Prostate gland (tissue), 2 donors: ENCODE measurements around the gene PSPN. TPM values are rescaled to one million over a fixed set of nuclear protein-coding genes. Genes with fewer than 3 reads are reported as not detected.
A peak's percentile ranks its signal among the peaks of the same experiment; 100 is the strongest.

ENCODE experiments used
- DNase-seq: peaks from one replicate; pipeline ENCODE4 v3.0.0-alpha.2; 2019; ENCODE audit warnings: low spot score
- H3K27ac ChIP-seq, 2 donors: fragments of 200-600 bp; sonication (generic); 2 replicates each; pipeline ENCODE4 v1.5.1; 2017 to 2019
- H3K27me3 ChIP-seq: fragments of 200-600 bp; sonication (generic); replicated peaks from 2 replicates; pipeline ENCODE4 v1.5.1; 2019; ENCODE audit not compliant: insufficient read depth
- H3K36me3 ChIP-seq, 2 donors: fragments of 200-600 bp; sonication (generic); 1 replicate in 1 of 2; 2 replicates in 1 of 2; pipeline versions ENCODE4 v1.5.1 to v1.8.1; 2017 to 2019
- H3K4me1 ChIP-seq: fragments of 200-600 bp; sonication (generic); replicated peaks from 2 replicates; pipeline ENCODE4 v1.5.1; 2019
- H3K4me3 ChIP-seq, 2 donors: fragments of 200-600 bp; sonication (generic); 2 replicates each; pipeline ENCODE4 v1.5.1; 2017 to 2019
- H3K9me3 ChIP-seq: fragments of 200-600 bp; sonication (generic); 2 replicates; pipeline ENCODE4 v1.5.1; 2017
- POLR2A ChIP-seq: fragments of 450-650 bp; IDR thresholded peaks from one replicate; pipeline ENCODE4 v1.6.1; 2016; ENCODE audit warnings: antibody characterized with exemption, mild to moderate bottlenecking
- POLR2AphosphoS5 ChIP-seq: sonication (generic); formaldehyde crosslinking; IDR thresholded peaks from one replicate; pipeline ENCODE4 v1.6.1; 2017; ENCODE audit warnings: antibody characterized with exemption
- WGBS: methylation state at CpG from one replicate; pipeline ENCODE4 v1.1.5; 2018; 5-methylcytosine and 5-hydroxymethylcytosine counted together
- intact Hi-C: fragments of 100-400 bp; cut with DNase I; formaldehyde crosslinking; loops from one replicate; pipeline ENCODE4 v1.14.2; 2022
- total RNA-seq, 2 donors: library from RNA; depleted of rRNA; stranded (reverse); fragments of >200 nt; gene quantifications; one replicate each; pipeline ENCODE4 v1.1.0, GENCODE V29; 2016
- TF ChIP-seq, protein P1 (sequence below), 4 experiments: fragments of 200-600 bp in 2 of 4; fragments of 450-650 bp in 2 of 4; sonication (generic) in 2 of 4; IDR thresholded peaks; 1 replicate in 3 of 4; 2 replicates in 1 of 4; pipeline ENCODE4 v1.5.1; 2016 to 2019; ENCODE audit warnings: antibody characterized with exemption in 4 of 4, mild to moderate bottlenecking in 2 of 4, moderate library complexity in 2 of 4

Gene PSPN
- total RNA-seq, 2 donors from 2014 or later: 1.1 to 2.2 TPM

DNA sequence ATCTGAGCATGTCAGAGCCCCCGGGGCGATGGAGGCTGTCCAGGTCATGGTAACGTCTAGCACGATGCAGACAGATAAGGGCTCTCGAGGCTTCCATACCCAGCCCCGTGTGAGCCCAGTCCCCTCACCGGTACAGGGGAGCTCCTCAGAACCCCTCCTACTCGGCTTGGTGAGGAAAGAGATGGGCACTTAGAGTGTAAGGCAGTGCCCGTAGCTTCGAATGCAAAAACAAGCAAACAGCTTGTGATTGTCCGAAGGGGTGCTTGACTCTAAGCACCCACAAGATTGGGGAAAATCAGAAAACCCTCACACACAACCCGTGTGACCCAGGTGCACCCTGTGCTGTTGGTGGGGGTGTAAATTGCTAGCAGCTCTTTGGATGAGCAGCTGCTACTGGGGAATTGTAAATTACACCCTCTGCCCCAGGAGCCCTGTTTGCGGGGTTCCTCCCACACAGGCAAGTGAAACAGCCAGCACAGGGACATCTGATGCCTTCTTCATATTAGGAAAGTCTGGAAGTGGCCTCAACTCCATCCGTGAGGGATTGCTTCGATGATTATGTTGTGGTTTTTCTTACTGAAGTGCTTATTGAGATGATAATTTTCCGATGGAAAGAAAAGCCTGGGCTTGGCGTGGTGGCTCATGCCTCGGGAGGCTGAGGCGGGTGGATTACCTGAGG lies 918 bp upstream of the PSPN start:
- no peak overlapping the region for H3K4me3 ChIP-seq
- intact Hi-C loops: no loop called here
- WGBS: 68% methylated on average over 19 of the region's 19 CpGs
- H3K36me3 ChIP-seq: peaks cover 16 to 23% of the 10 kb centered on the region in 2 donors
- H3K27me3 ChIP-seq: no peaks in the 10 kb centered on the region
- no peak overlapping the region for H3K27ac ChIP-seq
- no peaks in the 10 kb centered on the region for H3K9me3 ChIP-seq
- no peak for DNase-seq
- TF ChIP-seq POLR2AphosphoS5: no peak
- TF ChIP-seq, protein P1, sequence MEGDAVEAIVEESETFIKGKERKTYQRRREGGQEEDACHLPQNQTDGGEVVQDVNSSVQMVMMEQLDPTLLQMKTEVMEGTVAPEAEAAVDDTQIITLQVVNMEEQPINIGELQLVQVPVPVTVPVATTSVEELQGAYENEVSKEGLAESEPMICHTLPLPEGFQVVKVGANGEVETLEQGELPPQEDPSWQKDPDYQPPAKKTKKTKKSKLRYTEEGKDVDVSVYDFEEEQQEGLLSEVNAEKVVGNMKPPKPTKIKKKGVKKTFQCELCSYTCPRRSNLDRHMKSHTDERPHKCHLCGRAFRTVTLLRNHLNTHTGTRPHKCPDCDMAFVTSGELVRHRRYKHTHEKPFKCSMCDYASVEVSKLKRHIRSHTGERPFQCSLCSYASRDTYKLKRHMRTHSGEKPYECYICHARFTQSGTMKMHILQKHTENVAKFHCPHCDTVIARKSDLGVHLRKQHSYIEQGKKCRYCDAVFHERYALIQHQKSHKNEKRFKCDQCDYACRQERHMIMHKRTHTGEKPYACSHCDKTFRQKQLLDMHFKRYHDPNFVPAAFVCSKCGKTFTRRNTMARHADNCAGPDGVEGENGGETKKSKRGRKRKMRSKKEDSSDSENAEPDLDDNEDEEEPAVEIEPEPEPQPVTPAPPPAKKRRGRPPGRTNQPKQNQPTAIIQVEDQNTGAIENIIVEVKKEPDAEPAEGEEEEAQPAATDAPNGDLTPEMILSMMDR (IDR thresholded peaks at IDR 0.05): no peak
- TF ChIP-seq POLR2A: no peak
- H3K4me1 ChIP-seq: peaks cover 3% of the 10 kb centered on the region

DNA sequence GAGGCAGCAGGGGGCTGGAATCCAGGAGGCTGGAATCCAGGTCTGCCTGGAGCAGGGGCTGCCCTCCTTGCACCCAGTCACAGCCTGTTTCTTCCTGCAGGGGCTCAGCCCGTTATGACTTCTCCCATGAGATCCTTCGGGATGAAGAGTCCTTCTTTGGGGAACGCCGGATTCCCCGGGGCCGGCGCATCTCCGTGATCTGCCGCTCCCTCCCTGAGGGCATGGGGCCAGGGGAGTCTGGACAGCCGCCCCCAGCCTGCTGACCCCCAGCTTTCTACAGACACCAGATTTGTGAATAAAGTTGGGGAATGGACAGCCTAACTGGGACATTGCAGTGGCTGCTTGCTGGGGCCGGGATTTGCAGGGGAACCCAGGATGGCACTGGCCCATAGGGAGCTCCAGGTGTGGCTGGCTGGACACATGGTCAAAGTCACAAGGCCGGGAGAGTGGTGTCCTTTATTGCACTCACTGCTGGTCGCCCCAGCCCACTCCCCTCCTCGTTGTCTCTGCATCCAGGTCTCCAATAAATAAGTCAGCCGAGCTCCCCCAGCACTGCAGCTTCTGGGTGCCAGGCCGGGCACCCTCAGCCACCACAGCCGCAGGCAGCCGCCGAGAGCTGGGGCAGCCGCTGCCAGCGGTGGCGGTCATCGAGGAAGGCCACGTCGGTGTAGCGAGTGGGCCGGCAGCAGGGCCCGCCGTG lies 872 bp downstream of the PSPN start:
- Histone ChIP-seq H3K9me3 (no peaks in the 10 kb centered on the region), H3K4me3 (no peak overlapping the region), H3K36me3 (peaks cover 3 to 5% of the 10 kb centered on the region in 2 donors), H3K27ac (no peak overlapping the region), H3K27me3 (no peaks in the 10 kb centered on the region), H3K4me1 (peaks cover 3% of the 10 kb centered on the region)
- TF ChIP-seq POLR2AphosphoS5: no peak
- no peak for TF ChIP-seq POLR2A
- TF ChIP-seq, protein P1 (IDR thresholded peaks at IDR 0.05): no peak
- intact Hi-C loops: loop anchor here (5.0 kb wide), 1 partner anchor 98 kb away; the partner anchor contains the start of gene MLLT1
- WGBS: 72% methylated on average over 15 of the region's 29 CpGs
- DNase-seq: no peak

DNA sequence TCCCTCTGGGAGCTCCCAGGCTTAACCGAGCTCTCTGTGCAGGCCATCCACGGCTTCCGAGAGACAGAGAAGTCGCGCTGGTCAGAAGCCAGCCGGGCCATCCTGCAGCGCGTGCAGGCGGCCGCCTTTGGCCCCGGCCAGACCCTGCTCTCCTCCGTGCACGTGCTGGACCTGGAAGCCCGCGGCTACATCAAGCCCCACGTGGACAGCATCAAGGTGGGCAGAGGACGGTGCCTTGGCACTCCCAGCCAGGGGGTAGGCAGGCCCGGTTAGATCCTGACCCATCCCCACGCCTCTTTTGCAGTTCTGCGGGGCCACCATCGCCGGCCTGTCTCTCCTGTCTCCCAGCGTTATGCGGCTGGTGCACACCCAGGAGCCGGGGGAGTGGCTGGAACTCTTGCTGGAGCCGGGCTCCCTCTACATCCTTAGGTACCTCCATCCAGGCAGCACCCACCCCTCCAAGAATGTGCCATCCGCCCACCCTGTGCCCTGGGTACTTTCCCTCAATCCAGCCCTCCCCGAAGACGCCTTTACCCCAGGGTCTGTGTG lies 1.5 kb downstream of the PSPN start:
- no peaks in the 10 kb centered on the region for H3K9me3 ChIP-seq
- H3K36me3 ChIP-seq: no peaks in the 10 kb centered on the region
- intact Hi-C loops: loop anchor here (5.0 kb wide), 1 partner anchor 97 kb away; the partner anchor contains the start of gene MLLT1
- H3K4me3 ChIP-seq: no peak overlapping the region
- peaks cover 3% of the 10 kb centered on the region for H3K4me1 ChIP-seq
- DNase-seq: no peak
- TF ChIP-seq POLR2AphosphoS5 (no peak), POLR2A (no peak)
- TF ChIP-seq, protein P1 (IDR thresholded peaks at IDR 0.05): no peak
- peak overlapping the region in 1 of 2 donors; percentile 99 for H3K27ac ChIP-seq
- WGBS: 60% methylated on average over 27 of the region's 29 CpGs
- H3K27me3 ChIP-seq: no peaks in the 10 kb centered on the region

DNA sequence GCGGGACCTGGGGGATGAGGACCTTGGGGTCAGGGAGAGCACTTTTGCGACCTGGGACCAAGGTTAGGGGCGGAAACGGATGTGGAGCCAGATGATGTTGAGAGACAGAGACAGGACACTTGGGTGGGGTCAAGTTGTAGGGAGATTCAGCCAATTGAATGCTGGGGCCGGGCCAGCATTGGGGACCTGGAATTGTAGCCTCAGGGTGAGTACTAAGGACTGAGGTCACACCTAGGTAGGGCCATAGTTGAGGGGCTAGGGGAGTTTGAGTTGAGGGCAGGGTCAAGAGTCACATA lies 2.0 kb downstream of the PSPN start:
- DNase-seq: no peak
- H3K27me3 ChIP-seq: no peaks in the 10 kb centered on the region
- 28% methylated on average over 5 of the region's 5 CpGs for WGBS
- intact Hi-C loops: loop anchor here (1.0 to 5.0 kb wide), 2 partner anchors 20 to 96 kb away; partner anchors contain the start of genes GTF2F1 and MLLT1
- H3K4me3 ChIP-seq: peak overlapping the region; percentile 74 to 85
- no peaks in the 10 kb centered on the region for H3K9me3 ChIP-seq
- TF ChIP-seq, protein P1 (IDR thresholded peaks at IDR 0.05): no peak
- TF ChIP-seq POLR2A (no peak), POLR2AphosphoS5 (no peak)
- H3K36me3 ChIP-seq: peaks cover 0 to under 1% of the 10 kb centered on the region in 2 donors
- H3K27ac ChIP-seq: peak overlapping the region; percentile 99
- peaks cover 3% of the 10 kb centered on the region for H3K4me1 ChIP-seq
